Fibroblast of skin of back (primary cell): ENCODE results near the gene C19orf38. TPM values are rescaled to one million over a fixed set of nuclear protein-coding genes. Genes with fewer than 3 reads are reported as not detected.

Experiments
- DNase-seq: peaks from one replicate; pipeline ENCODE4 v3.0.0-alpha.2; 2013
- polyA plus RNA-seq, 2 experiments: library from polyadenylated mRNA; unstranded; fragments of 120-200 nt; gene quantifications; one replicate each; pipeline ENCODE4 v1.2.1, GENCODE V29; 2013; ENCODE audit not compliant: insufficient read length in 2 of 2

The C19orf38 gene, protein sequence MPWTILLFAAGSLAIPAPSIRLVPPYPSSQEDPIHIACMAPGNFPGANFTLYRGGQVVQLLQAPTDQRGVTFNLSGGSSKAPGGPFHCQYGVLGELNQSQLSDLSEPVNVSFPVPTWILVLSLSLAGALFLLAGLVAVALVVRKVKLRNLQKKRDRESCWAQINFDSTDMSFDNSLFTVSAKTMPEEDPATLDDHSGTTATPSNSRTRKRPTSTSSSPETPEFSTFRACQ
- 0.26 TPM for polyA plus RNA-seq (2013, experiment 1 of 2; ENCODE audit: insufficient read length)
- 0.20 TPM for polyA plus RNA-seq (2013, experiment 2 of 2; ENCODE audit: insufficient read length)

DNA sequence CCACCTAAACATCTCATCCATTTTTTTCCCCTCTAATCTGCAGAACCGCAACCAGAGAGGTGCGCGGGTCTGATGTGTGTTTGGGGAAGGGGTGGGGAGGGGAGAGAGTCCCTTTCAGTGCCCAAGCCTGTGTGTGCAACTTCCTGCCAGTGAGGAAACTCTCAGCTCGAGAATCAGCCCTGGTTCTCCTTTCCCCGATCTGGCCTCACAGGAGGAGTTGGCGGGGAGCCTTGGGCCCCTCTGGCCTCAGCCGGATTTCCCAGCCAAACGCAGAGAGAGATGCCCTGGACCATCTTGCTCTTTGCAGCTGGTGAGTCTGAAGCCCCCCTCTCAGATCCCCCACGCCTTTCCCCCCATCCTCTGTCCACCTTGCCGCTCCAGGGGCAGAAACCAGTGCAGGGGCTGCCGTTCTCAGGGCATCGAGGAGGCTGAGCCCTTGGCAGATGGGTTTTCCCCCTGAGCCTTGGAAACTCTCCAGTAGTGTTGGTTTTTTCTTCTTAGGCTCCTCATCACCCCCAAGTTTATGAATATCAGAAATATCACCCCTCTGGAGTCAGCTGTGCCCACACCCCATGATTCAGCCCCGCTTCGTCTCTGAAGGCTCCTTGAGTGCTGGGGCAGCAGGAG, at the start of gene C19orf38:
C19orf38 (plus strand) TSS at position 186 of the 627 bp plus-strand sequence; CDS start at position 280, 94 bp downstream.
- no peak for DNase-seq

- DNase-seq, result no peak
These were observed 47.7 kb upstream of the C19orf38 start for GRCh38 chr19:10800488-10800887.

- no peak for DNase-seq
These were observed 45.7 kb upstream of the C19orf38 start for GRCh38 chr19:10802479-10802878.

GRCh38 chr19:10803252-10803651, 45.0 kb upstream of the C19orf38 start:
- no peak for DNase-seq

GRCh38 chr19:10805065-10805757, 43.0 kb upstream of the C19orf38 start:
- no peak for DNase-seq

- no peak for DNase-seq
These were observed 42.4 kb upstream of the C19orf38 start for GRCh38 chr19:10805758-10806247.

- peak; percentile 33 for DNase-seq
These were observed 39.1 kb upstream of the C19orf38 start for GRCh38 chr19:10808937-10809649.

DNA sequence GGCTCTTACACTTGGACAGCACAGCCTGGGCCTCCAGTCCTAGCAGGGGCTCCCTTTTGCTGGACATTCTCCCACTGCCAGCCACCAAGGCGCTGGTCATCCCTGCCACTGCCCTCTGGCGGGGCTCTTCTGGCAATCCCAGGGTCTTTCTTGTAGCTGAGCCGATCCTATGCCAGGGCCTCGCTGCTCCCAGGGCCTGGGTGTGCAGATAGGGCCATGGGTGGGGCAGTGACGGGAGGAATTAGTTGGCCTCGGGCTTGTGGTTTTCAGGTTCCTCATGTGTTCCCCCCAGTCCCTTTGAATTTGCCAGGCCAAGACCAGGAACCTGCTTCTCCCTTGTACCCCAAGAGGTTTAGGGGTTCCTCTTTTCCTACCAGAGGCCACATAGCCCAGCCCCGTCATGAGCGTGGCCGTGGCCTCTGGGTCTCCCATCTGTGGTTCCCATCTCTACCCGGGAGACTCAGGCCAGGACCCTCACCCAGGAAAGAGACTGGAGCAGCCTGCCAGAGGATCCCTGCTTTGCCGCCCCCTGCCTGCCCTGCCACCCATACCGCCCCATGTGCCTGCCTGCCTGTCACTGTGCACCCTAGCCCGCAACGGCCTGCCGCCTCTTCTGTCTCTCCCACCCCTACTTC, 38.4 kb upstream of the C19orf38 start:
- no peak for DNase-seq

DNA sequence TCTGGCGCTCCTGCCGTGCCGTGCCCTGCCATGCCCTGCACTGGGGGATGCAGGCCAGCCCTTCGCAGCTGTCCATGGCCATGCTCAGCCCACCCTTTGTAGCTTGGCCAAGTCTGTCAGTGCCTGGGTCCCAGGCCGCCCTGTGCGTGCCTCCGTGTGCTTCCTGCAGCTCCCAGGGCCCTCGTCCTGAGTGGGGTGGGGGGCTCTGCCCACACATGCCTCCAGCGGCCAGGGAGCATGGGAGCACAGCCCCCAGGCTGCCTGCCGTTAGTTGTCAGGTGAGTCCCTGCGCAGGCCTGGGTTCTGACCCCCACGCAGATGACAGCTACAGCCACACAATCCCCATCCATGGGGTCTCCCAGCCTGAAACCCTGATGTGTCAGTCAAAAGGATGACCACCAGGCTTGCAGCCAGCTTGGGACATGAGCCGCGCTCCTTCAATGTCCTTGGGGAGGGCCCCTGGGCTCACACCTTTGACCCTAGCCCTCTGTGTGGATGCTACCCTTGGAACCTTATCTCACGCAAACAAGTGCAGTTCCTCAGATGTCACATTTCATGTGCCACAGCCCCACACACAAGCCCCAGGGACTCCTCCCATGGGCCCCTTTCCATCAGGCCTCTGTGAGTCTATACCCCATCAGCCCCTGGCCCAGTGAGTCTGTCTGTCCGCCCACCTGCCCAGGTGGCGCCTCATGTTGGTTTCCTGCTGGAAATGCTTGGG, 36.7 kb upstream of the C19orf38 start:
- DNase-seq, result no peak

DNA sequence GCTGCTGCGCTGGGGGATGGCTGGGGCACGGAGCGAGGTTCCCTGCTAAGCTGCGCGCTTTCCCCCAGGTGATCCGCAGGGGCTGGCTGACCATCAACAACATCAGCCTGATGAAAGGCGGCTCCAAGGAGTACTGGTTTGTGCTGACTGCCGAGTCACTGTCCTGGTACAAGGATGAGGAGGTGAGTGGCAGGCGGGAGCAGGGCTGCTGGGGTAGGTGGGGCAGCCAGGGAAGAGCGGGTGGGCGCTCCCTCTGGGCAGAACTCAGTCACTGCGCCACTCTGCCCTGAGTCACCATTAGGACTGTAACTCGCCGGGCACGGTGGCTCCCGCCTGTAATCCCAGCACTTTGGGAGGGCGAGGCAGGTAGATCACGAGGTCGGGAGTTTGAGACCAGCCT, 36.0 kb upstream of the C19orf38 start:
- DNase-seq, result no peak

- DNase-seq, result peak; percentile 97
These were observed 35.3 kb upstream of the C19orf38 start for GRCh38 chr19:10812902-10813404.

DNA sequence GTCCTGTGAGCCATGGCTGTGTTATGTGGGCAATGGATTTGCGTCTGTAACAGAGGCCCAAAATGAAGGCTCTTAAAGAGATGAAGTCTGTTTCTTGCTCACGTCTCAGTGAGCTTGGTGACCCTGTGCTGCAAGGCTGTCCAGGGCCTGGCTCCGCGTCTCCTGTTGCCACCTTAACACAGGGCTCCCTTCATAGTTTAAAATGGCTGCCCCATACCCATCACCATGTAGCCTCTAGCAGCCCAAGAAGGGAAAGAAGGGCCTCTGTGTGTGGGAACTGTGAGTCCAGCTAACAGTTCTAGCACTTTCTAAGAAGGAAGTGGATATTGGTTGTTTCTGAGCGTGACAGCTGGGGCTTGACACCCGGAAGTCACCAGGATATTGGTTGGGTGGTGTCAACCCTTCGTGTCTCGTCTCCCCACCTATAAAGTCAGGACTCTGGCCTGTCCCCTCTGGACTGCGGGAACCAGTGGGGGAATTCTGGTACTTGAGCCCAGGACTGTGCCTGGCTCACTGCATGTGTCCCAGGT, 33.1 kb upstream of the C19orf38 start:
- no peak for DNase-seq

- DNase-seq, result peak; percentile 59
These were observed 32.1 kb upstream of the C19orf38 start for GRCh38 chr19:10815969-10816644.

GRCh38 chr19:10816691-10817090, 31.5 kb upstream of the C19orf38 start:
- peak; percentile 26 for DNase-seq

GRCh38 chr19:10817291-10818038, 30.8 kb upstream of the C19orf38 start:
- peak; percentile 97 for DNase-seq

DNA sequence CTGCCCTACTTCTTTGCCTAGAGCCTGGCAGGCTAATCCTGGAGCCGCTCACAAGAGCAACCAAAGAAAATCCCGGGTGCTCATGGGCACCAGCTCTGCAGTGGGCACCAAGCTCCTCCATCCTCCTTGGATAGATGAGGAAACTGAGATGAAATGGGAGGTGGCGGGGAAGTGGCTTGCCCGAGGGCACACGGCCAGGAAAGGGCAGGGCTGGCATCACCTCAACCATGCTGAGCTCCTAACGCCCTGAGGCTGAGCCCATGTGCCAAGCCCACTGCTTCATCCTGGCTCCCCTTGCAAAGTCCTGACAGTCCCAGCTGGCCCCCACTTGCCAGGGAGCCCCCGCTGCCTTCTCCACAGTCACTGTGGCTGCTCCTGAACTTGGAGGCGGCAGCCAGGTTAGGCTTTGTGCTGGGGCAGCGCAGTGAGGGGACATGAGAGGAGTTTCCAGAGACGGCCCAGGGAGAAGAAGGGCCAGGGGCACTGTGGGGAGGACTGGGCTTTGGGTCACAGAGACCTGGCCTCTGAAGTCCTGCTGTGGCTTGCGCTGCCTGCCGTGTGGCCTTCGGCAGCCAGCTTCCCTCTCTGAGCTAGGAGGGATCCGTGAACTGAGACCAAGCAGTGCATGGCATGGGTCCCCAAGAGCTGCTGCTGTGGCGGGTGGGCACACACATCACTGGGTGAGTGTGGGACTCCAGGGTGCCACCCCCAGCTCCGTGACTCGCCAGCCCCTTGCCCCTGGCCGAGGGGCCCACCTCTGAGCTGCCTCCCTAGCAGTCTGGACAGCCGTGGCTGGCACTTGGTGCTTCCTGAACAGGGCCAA, 29.7 kb upstream of the C19orf38 start:
- DNase-seq, result no peak

- no peak for DNase-seq
These were observed 28.8 kb upstream of the C19orf38 start for GRCh38 chr19:10819124-10820060.

GRCh38 chr19:10820173-10820572, 28.0 kb upstream of the C19orf38 start:
- no peak for DNase-seq
